GM18526 (cell line): Measurements from ENCODE around the gene CCL4L2.
A peak's percentile ranks its signal among the peaks of the same experiment; 100 is the strongest.
"Not testable (repeated sequence)": the region's sequence is repeated elsewhere in the genome, so short reads cannot be mapped to it uniquely, and the experiment has no call there.

Experiments used
- POLR2A ChIP-seq: IDR thresholded peaks from 3 replicates; pipeline ENCODE4 v1.6.1; 2011; ENCODE audit not compliant: insufficient read length; ENCODE audit errors: extremely low read depth

Gene CCL4L2

DNA sequence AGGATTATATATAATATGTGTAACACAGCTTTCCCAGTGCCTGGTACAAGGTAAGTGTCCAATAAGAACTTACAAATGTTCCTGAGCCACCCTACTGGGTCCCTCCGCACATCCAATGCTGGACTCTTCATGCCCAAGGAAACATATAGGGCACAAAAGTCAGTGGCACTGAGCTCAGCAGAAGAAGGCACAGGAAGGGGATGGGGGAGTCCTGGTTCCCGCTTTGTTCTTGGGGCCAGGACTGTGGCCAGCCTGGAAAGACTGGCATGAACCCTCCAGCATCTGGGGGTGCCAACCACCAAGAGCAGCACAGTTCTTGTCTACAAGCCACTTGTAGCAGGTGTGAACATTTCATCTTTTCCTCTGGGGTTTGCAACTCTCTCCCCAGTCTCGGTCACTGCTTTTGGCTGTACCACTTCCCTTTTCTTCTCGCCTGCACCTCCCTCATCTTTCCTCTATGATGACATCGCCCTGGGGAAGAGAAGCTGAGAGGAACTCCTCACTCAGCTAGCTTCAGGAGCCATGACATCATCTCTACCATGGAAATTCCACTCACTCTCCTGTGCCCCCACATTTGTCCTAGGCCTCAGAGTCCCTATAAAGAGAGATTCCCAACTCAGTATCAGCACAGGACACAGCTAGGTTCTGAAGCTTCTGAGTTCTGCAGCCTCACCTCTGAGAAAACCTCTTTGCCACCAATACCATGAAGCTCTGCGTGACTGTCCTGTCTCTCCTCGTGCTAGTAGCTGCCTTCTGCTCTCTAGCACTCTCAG lies at the start of gene CCL4L2:
Gene CCL4L2, plus strand, starts transcription at position 625 of the 773 bp plus-strand sequence.
- peak; percentile 16 for TF ChIP-seq POLR2A

DNA sequence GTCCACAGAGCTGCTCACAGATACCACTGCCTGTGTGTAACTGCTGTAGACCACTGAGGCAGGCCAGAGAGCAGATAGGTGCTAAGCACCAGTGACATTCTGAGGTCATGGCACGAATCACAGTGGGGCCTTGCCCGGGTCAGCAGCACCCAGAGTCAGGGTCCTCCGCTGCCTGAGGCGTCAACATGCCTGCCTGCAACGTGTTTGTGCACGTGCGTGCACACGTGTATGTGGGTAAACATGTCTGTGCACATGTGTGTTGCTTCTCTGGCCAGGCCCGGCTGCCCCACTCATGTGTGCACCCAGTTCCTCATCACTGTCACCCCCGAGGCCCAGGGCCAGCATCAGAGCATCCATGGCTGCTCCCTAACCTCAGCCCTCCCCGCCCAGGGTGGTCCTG lies 34.3 kb upstream of the CCL4L2 start, which contains the start of gene TBC1D3B:
Gene TBC1D3B, minus strand, starts transcription at position 101 of the 400 bp plus-strand sequence. CDS start 1,586 bp downstream, outside the sequence.
- not testable (repeated sequence) for TF ChIP-seq POLR2A

DNA sequence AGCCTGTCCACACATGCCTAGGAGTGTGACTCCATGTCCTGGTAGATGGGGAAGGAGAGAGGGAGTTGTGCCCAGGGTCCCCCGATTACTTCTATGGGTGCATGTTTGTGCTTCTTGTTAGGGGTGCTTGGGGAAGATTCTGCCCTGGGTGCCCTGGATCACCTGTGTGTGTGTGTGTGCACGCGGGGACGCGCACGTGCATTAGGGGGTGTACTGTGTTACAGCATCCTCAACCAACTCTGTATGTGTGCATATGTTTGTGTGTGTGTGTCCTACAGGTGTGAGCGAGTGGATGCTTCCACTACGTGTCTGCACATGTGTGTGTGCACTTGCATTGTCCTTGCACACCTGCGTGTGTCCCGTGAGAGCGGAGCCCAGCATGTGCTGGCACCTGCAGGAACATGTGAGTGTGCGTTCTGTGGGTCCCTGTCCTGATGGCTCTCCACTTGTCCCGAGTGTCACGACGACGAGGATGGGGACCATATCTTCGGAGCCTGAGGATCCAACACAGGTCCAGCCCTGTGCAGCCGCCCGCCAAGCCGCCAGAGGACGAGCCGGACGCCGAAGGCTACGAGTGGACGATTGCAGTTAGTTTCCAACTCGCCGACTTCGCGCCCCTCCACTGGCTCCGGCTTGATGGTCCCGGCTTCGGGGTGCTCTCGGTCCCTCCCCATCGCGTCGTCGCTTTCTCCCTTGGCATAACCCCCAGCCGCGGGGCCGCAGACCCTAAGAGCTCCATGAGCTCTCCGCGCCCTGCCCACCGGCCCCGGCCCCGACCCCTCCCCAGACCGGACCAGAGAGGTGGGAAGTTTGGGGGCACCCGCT lies 28.5 kb upstream of the CCL4L2 start:
- TF ChIP-seq POLR2A = no peak

DNA sequence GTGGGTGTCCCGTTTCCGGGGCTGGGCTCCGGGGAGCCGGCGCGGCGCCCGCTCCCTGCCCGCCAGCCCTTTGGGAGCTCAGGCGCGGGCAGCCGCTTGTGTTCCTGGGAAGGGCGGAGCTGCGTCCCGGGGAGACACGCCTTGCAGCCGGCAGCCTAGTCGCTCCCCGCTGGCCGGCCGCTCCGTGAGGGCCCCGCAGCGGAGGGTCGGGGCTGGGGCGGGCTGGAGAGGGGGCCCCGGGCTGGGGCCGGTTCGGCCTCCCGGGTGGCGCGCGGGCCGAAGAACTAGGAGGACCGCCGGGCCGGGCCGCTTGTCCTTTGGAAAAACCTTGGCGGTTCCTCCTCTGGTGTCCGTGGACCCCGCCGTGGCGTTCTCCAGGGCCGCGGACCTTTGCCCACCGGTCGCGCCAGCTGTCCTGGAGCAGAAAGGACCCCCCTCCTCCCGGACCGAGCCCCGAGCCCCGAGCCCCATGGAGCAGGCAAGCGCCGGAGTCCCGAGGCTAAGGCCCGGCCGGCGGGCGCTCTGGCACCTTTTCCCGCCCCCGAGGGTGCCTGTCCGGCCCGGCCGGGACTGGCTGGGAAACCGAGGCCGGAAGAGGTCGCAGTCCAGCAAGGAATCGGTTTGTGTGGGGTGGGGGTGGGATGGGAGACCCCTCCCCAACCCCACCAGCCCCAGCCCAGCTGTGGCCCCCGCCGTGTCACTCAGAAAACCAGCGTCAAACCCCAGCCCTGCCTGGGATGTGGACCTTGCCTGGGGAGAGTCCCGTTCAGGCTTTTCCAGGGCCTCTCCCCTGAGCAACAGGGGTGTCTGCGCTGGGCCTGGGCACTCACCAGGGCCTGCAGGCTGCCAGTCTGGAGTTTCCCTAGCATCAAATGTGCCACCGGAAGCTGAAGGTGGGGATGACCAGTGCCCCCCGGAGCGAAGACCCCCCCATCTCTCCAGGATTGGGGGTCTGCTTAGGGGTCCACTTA lies 27.6 kb upstream of the CCL4L2 start:
- TF ChIP-seq POLR2A = no peak

DNA sequence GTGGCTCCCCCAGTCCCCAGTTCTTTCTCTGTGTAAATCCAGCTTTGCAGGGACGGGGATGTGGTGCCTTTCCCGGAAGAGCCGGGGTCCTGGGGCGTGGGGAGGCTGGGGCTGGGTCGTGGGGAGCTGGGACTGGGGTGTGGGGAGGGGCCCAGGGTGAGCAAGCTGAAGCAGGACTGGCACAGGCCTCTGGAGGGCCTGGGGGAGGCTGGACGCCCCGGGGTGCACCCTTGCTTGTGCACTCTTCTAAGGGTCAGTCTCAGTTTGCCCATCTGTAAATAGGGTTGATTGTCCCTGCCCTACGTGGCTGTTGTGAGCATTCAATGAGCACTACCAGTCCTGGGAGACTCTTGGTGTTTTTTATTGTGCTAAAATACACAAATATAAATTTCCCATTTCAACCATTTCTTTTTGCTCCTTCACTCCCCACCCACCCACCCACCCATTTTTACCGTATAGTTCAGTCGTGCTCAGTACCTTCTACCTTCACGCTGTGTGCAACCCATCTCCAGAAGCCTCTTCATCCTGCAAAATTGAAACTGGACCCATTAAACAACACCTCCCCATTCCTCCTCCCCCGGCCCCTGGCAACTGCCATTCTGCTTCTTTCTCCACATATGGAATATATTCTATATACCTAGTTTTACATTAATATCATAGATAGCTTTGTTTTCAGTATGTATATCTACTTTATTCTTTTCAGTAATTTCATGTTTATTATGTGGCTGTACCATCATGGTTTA lies 26.7 kb upstream of the CCL4L2 start:
- TF ChIP-seq POLR2A = no peak

DNA sequence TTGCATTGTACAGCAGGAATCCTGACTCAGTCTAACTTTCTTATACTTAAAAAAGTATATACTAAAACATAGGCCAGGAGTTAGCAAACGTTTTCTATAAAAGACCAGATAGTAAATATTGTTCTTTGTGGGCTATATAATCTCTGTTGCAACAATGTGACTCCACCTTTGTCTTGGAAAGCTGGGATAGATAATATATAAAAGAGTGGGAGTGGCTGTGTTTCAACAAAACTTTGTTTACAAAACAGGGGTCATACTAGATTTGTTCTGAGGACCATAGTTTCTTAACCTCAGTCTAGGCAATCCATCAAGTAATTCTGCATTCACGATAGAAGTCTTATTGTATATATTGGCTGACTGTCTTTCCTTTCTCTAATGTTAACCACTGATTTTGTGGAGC lies 25.4 kb upstream of the CCL4L2 start:
- TF ChIP-seq POLR2A = no peak

DNA sequence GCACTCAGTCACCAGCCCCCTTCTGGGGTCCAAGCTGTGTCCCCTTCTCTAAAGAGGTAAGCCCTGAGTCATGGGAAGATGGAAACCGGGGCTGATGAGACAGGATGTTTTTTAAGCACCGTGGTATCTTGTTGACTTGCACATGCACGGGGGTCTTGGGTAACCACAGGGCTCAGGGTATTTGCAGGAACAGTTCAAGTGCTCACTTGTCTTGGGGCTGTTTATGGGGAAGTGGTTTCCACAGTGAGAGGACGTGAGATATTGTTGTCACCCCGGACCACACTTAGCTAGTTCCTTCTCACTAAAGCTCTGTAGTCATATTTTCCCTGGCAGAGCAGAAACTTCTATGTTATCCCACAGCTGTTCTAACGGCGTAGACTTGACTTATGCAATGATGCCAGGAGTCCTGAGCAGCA lies 22.0 kb upstream of the CCL4L2 start:
- no peak for TF ChIP-seq POLR2A

DNA sequence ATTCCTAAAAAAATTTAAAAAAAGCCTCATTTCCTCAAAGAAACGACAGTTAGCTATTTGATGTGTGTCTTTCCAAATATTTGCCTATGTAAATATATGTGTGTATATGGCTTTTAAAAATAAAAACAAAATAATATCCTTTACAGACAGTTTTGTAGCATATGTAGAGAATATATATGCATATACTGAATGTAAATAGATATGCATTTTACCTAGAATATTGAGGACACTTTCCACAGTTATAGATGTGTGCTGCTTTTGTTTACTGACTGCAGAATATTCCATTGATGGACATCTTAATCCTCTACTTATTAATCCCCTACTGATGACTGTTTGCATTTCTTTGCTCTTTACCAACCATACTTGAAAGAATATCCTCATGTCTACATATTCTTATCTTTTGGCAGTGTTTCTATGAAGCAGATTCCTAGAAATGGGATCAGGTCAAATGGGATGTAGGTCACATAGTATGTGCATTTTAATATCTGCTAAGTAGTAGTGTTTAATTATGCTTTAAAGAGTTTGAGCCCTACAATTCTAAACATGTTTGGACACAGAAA lies 17.6 kb upstream of the CCL4L2 start:
- no peak for TF ChIP-seq POLR2A

DNA sequence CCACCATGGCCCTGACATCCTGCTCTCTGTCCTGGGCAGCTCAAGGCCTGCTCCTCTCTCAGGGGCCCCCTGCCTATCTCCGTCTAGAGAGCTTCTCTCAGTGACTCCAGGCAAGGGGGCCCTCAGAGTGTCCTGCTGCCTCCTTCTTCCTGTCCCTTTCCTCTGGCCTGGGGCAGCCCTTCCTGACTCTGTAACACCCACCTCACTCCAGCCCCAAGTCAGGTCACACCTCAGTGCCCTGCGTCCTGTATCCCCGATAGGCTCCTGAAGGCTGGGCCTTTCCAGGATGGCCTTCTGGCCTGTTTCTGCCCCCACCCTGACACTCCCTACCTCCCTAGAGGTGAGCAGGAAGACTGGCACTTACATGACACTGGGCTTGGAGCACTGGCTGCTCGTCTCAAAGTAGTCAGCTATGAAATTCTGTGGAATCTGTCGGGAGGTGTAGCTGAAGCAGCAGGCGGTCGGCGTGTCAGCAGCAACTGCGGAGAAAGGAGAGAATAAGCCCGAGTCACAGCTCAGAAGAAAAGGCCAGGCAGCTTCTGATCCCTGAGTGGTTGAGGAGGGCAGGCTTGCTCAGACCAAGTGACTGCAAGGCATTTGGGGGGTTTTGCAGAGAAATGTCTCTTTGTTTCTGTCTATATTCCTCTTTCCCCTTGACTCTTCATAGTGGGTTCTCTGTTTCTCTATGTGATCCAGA lies 15.3 kb upstream of the CCL4L2 start:
- peak; percentile 57 for TF ChIP-seq POLR2A

DNA sequence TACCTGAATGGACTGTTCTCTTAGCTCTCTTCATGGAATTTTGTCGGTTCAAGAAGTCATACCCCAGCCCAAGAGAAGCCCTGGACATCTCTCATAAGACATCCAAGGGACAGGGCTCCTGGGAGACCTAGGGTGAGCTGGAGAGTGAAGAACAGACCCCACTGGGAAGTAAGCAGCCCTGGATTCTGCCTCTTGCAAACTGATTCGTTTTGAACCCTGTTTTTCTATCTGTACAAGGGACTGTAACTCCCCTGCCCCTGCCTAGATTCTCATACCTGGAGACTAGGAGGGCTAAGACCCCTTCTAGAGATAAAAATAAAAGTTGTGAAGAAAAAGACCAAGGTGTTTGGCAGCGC lies 14.8 kb upstream of the CCL4L2 start:
- TF ChIP-seq POLR2A = no peak

DNA sequence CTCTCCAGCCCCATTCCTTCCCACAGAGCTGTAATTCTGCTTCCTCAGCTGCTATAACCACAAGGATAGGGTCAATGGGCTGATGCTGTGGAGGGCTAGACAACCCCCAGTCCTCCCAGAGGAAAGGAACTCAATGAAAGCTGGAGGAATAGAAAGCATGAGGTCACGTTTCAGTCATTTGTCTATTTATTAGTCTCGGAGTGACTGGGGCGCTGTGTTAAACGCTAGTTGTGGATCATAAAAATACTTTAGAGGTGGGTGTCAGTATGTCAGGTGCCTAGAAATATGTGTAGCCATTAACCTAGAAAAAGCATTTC lies 13.5 kb upstream of the CCL4L2 start:
- no peak for TF ChIP-seq POLR2A

DNA sequence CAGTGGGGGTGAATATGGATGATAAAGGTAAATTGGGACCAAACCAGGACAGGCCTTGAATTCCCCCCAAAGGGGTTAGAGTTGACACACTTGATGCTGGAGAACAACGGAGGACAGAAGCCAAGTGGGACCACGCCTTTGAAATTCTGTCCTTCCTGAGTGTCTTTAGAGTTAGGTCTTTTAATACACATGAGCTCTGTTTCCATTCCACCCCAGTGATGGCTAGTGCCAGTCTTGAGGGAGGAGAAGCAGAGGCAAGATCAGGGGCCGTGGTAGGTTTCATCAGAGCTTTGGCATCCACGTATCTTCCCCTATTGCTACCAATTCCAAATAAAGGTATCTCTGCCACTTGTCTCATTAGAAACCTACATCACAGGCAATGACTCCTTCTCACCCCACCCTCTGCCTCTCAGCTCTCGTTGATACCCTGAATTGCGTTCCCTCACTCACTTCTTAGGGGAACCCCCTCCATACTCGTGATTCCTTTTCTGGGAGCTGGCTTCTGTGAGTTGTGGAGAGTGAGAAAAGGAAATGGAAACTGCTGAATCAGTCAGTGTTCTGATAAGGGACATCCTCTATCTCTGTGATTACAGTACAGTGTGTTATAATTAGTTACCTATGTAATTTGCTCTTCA lies 11.9 kb upstream of the CCL4L2 start:
- no peak for TF ChIP-seq POLR2A

DNA sequence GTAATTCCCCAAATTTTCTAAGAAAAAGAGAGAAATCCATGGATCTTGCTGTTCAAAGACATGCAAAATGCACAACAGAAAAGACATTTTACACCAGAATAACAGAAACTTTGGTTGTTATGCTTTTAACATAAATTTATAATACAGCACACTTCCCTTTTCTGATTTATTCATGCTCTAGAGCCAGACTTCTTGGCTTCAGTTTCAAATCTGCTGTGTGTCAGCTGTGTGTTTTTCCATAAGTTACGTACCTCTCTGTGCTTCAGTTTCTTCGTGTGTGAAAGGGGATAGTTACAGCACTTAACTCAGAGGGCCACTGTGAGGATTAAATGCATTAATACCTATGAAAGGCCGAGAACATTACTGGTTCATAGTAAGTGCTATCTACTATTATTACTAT lies 7.5 kb upstream of the CCL4L2 start:
- no peak for TF ChIP-seq POLR2A
